GM21526 (cell line): ENCODE measurements around the gene OR2T35.
A peak's percentile ranks its signal among the peaks of the same experiment; 100 is the strongest.

Source experiments
- ATAC-seq: cut with Tn5 transposase; IDR thresholded peaks from one replicate; pipeline ENCODE4 v1.9.1; 2021; ENCODE audit warnings: moderate library complexity; ENCODE audit not compliant: unreplicated experiment, low FRiP score

Gene OR2T35

GRCh38 chr1:248627971-248628844, 16.9 kb downstream of the OR2T35 start:
- ATAC-seq = peak; percentile 96

GRCh38 chr1:248625971-248626370, 19.1 kb downstream of the OR2T35 start:
- no peak for ATAC-seq

GRCh38 chr1:248625166-248625565, 19.9 kb downstream of the OR2T35 start:
- no peak for ATAC-seq

- peak; percentile 97 for ATAC-seq
Observed at GRCh38 chr1:248622570-248623001, 22.5 kb downstream of the OR2T35 start.

GRCh38 chr1:248621770-248622169, 23.3 kb downstream of the OR2T35 start:
- no peak for ATAC-seq

GRCh38 chr1:248618878-248619277, 26.2 kb downstream of the OR2T35 start:
- peak; percentile 44 for ATAC-seq

GRCh38 chr1:248618119-248618518, 27.0 kb downstream of the OR2T35 start:
- ATAC-seq = no peak

- ATAC-seq = peak; percentile 61
Observed at GRCh38 chr1:248613742-248614141, 31.3 kb downstream of the OR2T35 start.

- ATAC-seq = no peak
Observed at GRCh38 chr1:248611883-248612414, 33.1 kb downstream of the OR2T35 start.

- ATAC-seq = no peak
Observed at GRCh38 chr1:248610301-248610700, 34.8 kb downstream of the OR2T35 start.

- ATAC-seq = no peak
Observed at GRCh38 chr1:248599396-248599795, 45.7 kb downstream of the OR2T35 start.

- ATAC-seq = no peak
Observed at GRCh38 chr1:248597589-248597988, 47.5 kb downstream of the OR2T35 start, which contains the start of gene OR2T10. OR2T10 (minus strand) TSS chr1:248597700; CDS start chr1:248593768, 3,932 bp downstream.

- peak; percentile 61 for ATAC-seq
Observed at GRCh38 chr1:248596615-248597014, 48.5 kb downstream of the OR2T35 start.

GRCh38 chr1:248593226-248593625, 51.9 kb downstream of the OR2T35 start:
- ATAC-seq = no peak

- ATAC-seq = no peak
Observed at GRCh38 chr1:248592655-248593054, 52.4 kb downstream of the OR2T35 start.

- ATAC-seq = no peak
Observed at GRCh38 chr1:248590055-248590454, 55.0 kb downstream of the OR2T35 start.

- ATAC-seq = peak; percentile 53
Observed at GRCh38 chr1:248589334-248589733, 55.7 kb downstream of the OR2T35 start.
